ENCODE measurements around the gene MMAB.

Gene MMAB

GRCh38 chr12:109587921-109588320, 14.6 kb upstream of the MMAB start:
- H3K4me3 ChIP-seq (replicated peaks; ENCODE audit: low read depth, low read length) = no peak overlapping the region
- H3K27me3 ChIP-seq (replicated peaks; ENCODE audit: control insufficient read depth, insufficient read depth, low read length) = no peaks in the 10 kb centered on the region
- H3K36me3 ChIP-seq (ENCODE audit: control insufficient read depth, insufficient read depth, low read length) = peaks cover 23% of the 10 kb centered on the region
- DNase-seq (ENCODE audit: extremely low read depth, insufficient read length) = no peak
- no peak for TF ChIP-seq CTCF (IDR thresholded peaks at IDR 0.05; ENCODE audit: insufficient read depth, low read length, poor library complexity, severe bottlenecking)

GRCh38 chr12:109586385-109587296, 13.3 kb upstream of the MMAB start:
- H3K4me3 ChIP-seq (replicated peaks; ENCODE audit: low read depth, low read length) = no peak overlapping the region
- peaks cover 28% of the 10 kb centered on the region for H3K36me3 ChIP-seq (ENCODE audit: control insufficient read depth, insufficient read depth, low read length)
- H3K27me3 ChIP-seq (replicated peaks; ENCODE audit: control insufficient read depth, insufficient read depth, low read length) = no peaks in the 10 kb centered on the region
- no peak for DNase-seq (ENCODE audit: extremely low read depth, insufficient read length)
- TF ChIP-seq CTCF (IDR thresholded peaks at IDR 0.05; ENCODE audit: insufficient read depth, low read length, poor library complexity, severe bottlenecking) = no peak

- H3K4me3 ChIP-seq (replicated peaks; ENCODE audit: low read depth, low read length) = no peak overlapping the region
- TF ChIP-seq CTCF (IDR thresholded peaks at IDR 0.05; ENCODE audit: insufficient read depth, low read length, poor library complexity, severe bottlenecking) = no peak
- peaks cover 39% of the 10 kb centered on the region for H3K36me3 ChIP-seq (ENCODE audit: control insufficient read depth, insufficient read depth, low read length)
- no peaks in the 10 kb centered on the region for H3K27me3 ChIP-seq (replicated peaks; ENCODE audit: control insufficient read depth, insufficient read depth, low read length)
- DNase-seq (ENCODE audit: extremely low read depth, insufficient read length) = no peak
These were observed 10.4 kb upstream of the MMAB start for GRCh38 chr12:109583733-109584132.

GRCh38 chr12:109582636-109583035, 9.3 kb upstream of the MMAB start:
- Histone ChIP-seq H3K36me3 (ENCODE audit: control insufficient read depth, insufficient read depth, low read length) (peaks cover 43% of the 10 kb centered on the region), H3K4me3 (replicated peaks; ENCODE audit: low read depth, low read length) (no peak overlapping the region), H3K27me3 (replicated peaks; ENCODE audit: control insufficient read depth, insufficient read depth, low read length) (no peaks in the 10 kb centered on the region)
- DNase-seq (ENCODE audit: extremely low read depth, insufficient read length) = no peak
- no peak for TF ChIP-seq CTCF (IDR thresholded peaks at IDR 0.05; ENCODE audit: insufficient read depth, low read length, poor library complexity, severe bottlenecking)

- no peak for TF ChIP-seq CTCF (IDR thresholded peaks at IDR 0.05; ENCODE audit: insufficient read depth, low read length, poor library complexity, severe bottlenecking)
- peaks cover 45% of the 10 kb centered on the region for H3K36me3 ChIP-seq (ENCODE audit: control insufficient read depth, insufficient read depth, low read length)
- H3K4me3 ChIP-seq (replicated peaks; ENCODE audit: low read depth, low read length) = no peak overlapping the region
- DNase-seq (ENCODE audit: extremely low read depth, insufficient read length) = no peak
- no peaks in the 10 kb centered on the region for H3K27me3 ChIP-seq (replicated peaks; ENCODE audit: control insufficient read depth, insufficient read depth, low read length)
These were observed 8.6 kb upstream of the MMAB start for GRCh38 chr12:109581856-109582255.
